Osteocyte (in vitro differentiated cells): ENCODE measurements around the gene GNB2. TPM values are rescaled to one million over a fixed set of nuclear protein-coding genes. Genes with fewer than 3 reads are reported as not detected.
"Not testable (repeated sequence)": the region's sequence is repeated elsewhere in the genome, so short reads cannot be mapped to it uniquely, and the experiment has no call there.

Experiments
- DNase-seq: peaks from one replicate; pipeline ENCODE4 v3.0.0; 2021; ENCODE audit warnings: mixed read lengths; ENCODE audit not compliant: unreplicated experiment; ENCODE audit errors: extremely low spot score
- H3K27ac Mint-ChIP-seq: one replicate; pipeline ENCODE4 v1.8.0; 2021; ENCODE audit warnings: mild to moderate bottlenecking, mixed read lengths; ENCODE audit not compliant: unreplicated experiment
- H3K27me3 Mint-ChIP-seq: one replicate; pipeline ENCODE4 v1.8.0; 2021; ENCODE audit warnings: mixed read lengths; ENCODE audit not compliant: unreplicated experiment
- H3K36me3 Mint-ChIP-seq: one replicate; pipeline ENCODE4 v1.8.0; 2021; ENCODE audit warnings: mixed read lengths; ENCODE audit not compliant: unreplicated experiment
- H3K4me1 Mint-ChIP-seq: one replicate; pipeline ENCODE4 v1.8.0; 2021; ENCODE audit warnings: mixed read lengths; ENCODE audit not compliant: unreplicated experiment
- H3K4me3 Mint-ChIP-seq: one replicate; pipeline ENCODE4 v1.8.0; 2021; ENCODE audit warnings: mild to moderate bottlenecking, moderate library complexity, mixed read lengths; ENCODE audit not compliant: unreplicated experiment
- H3K9me3 Mint-ChIP-seq: one replicate; pipeline ENCODE4 v1.8.0; 2021; ENCODE audit warnings: mixed read lengths; ENCODE audit not compliant: unreplicated experiment
- total RNA-seq: library from RNA; stranded (reverse); gene quantifications from 2 replicates; pipeline ENCODE4 v1.2.1, GENCODE V29; 2021
- TF ChIP-seq, protein P1 (sequence below): fragments of 200-600 bp; sonication (generic); IDR thresholded peaks from 2 replicates; pipeline ENCODE4 v1.5.0; 2021; ENCODE audit warnings: antibody characterized with exemption, mild to moderate bottlenecking, moderate library complexity

Gene GNB2
- total RNA-seq, 1 donor from 2014 or later: 229 TPM

DNA sequence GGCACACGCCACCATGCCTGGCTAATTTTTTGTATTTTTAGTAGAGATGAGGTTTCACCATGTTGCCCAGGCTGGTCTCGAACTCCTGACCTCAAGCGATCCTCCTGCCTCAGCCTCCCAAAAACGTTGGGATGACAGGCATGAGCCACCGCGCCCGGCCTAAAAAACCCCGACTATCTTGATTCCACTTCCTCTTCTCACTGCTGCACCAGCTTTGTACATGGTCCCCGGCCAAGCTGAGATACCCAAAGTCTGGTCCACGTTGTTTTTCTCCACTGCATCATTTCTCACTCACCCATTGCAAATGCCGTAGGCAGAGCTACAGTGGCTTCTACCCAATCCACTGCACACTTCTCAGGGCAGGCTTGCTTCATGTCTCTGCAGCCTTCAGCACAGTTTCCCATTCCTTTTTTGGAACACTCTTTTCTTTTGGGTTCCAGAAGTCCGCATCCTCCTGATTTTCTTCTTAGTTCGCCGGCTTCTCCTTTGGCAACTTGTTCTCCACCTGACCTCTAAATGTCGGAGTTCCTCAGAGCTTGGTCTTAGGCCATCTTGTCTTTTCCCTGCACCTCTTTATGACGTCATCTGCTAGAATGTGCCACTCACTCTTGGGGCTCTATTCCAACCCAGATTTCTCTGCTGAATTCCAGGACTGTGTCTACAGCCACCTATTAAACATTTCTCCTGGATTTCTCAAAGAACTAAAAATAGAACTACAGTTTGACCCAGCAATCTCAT is 6.0 kb upstream of the GNB2 start:
- no peak overlapping the region for H3K4me3 Mint-ChIP-seq
- H3K27ac Mint-ChIP-seq: no peak overlapping the region
- TF ChIP-seq, protein P1, sequence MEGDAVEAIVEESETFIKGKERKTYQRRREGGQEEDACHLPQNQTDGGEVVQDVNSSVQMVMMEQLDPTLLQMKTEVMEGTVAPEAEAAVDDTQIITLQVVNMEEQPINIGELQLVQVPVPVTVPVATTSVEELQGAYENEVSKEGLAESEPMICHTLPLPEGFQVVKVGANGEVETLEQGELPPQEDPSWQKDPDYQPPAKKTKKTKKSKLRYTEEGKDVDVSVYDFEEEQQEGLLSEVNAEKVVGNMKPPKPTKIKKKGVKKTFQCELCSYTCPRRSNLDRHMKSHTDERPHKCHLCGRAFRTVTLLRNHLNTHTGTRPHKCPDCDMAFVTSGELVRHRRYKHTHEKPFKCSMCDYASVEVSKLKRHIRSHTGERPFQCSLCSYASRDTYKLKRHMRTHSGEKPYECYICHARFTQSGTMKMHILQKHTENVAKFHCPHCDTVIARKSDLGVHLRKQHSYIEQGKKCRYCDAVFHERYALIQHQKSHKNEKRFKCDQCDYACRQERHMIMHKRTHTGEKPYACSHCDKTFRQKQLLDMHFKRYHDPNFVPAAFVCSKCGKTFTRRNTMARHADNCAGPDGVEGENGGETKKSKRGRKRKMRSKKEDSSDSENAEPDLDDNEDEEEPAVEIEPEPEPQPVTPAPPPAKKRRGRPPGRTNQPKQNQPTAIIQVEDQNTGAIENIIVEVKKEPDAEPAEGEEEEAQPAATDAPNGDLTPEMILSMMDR: no peak
- H3K36me3 Mint-ChIP-seq: no peaks in the 10 kb centered on the region
- H3K27me3 Mint-ChIP-seq: peaks cover 30% of the 10 kb centered on the region
- no peak for DNase-seq
- peaks cover 1% of the 10 kb centered on the region for H3K4me1 Mint-ChIP-seq
- no peaks in the 10 kb centered on the region for H3K9me3 Mint-ChIP-seq

DNA sequence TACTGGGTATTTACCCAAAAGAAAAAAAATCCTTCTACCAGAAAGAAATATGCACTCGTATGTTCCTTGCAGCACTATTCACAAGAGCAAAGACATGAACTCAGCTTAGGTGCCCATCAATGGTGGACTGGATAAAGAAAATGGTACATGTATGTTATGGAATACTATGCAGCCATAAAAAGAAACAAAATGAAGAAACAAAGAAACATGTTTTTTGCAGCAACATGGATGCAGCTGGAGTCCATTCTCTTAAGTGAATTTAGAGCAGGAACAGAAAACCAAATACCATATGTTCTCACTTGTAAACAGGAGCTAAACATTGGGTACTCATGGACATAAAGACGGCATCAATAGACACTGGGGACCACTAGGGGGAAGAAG is 5.5 kb upstream of the GNB2 start:
- Mint-ChIP-seq H3K36me3 (no peaks in the 10 kb centered on the region), H3K9me3 (no peaks in the 10 kb centered on the region), H3K4me1 (peaks cover 4% of the 10 kb centered on the region), H3K4me3 (no peak overlapping the region), H3K27ac (no peak overlapping the region), H3K27me3 (peaks cover 30% of the 10 kb centered on the region)
- DNase-seq: no peak
- TF ChIP-seq, protein P1: no peak

DNA sequence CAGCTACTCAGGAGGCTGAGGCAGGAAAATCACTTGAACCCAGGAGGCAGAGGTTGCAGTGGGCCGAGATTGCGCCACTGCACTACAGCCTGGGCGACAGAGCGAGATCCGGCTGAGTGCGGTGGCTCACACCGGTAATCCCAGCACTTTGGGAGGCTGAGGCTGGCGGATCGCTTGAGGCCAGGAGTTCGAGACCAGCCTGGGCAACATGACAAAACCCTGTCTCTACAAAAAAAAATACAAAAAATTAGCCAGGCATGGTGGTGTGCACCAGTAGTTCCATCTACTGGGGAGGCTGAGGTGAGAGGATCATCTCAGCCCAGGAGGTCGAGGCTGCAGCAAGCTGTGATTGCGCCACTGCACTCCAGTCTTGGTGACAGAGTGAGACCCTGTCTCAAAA is 4.4 kb upstream of the GNB2 start:
- H3K27me3 Mint-ChIP-seq: peaks cover 30% of the 10 kb centered on the region
- H3K4me3 Mint-ChIP-seq, H3K27ac Mint-ChIP-seq, H3K9me3 Mint-ChIP-seq, DNase-seq, H3K4me1 Mint-ChIP-seq, H3K36me3 Mint-ChIP-seq: not testable (repeated sequence)

DNA sequence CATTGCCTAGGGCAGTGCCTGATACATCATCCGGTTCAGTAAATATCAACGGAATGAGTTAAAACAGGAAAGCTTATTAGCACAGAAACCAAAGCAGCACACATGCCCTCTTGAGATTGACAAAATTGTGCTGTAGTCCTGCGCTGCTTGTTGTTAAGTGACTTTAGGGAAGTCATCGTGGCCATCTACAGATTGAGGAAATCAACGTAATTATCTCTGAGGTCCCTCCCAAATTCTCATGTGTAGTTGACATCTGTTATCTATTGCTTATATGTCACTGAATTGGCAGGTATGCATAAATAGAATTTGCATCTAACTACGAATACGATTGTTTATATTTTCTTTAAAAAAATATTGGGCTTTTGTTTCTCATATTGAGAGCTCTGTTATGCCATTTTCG is 3.5 kb upstream of the GNB2 start:
- TF ChIP-seq, protein P1: no peak
- DNase-seq: no peak
- Mint-ChIP-seq H3K36me3 (no peaks in the 10 kb centered on the region), H3K27me3 (peaks cover 30% of the 10 kb centered on the region), H3K27ac (no peak overlapping the region), H3K4me3 (no peak overlapping the region), H3K4me1 (peaks cover 5% of the 10 kb centered on the region), H3K9me3 (no peaks in the 10 kb centered on the region)

DNA sequence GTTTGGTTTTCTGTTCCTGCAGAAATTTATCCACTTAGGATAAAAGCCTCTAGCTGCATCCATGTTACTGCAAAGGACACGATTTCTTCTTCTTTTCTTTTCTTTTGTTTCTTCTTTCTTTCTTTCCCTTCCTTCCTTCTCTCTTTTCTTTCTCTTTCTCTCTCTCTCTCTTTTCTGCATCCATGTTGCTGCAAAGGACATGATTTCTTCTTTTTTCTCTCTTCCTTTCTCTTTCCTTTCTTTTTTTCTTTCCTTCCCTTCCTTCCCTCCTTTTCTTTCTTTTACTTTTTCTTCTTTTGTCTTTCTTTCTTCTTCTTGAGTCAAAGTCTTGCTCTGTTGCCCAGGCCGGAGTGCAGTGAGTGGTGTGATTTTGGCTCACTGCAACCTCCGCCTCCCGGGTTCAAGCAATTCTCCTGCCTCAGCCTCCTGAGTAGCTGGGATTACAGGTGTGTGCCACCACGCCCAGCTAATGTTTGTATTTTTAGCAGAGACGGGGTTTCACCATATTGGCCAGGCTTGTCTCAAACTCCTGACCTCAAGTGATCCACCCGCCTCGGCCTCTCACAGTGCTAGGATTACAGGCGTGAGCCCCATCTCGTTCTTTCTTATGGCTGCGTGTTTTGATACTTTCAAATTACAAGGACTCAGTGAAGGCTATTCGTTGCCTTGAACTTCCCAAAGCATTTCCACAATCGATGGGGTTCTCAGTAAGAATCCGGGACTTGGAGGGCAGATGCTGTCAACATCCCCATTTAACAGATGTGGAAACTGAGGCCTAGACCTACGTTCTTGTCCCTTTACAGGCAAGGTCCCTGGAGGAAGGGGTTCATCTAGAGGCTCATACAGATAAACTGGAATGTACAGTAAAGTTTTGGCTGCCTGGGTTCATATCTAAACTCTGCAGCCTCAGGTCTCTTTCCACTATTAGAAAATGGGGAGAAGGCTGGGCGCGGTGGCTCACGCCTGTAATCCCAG is 1.9 kb upstream of the GNB2 start:
- TF ChIP-seq, protein P1: no peak
- Mint-ChIP-seq H3K27ac (no peak overlapping the region), H3K9me3 (no peaks in the 10 kb centered on the region), H3K4me3 (no peak overlapping the region), H3K36me3 (no peaks in the 10 kb centered on the region), H3K4me1 (peaks cover 8% of the 10 kb centered on the region), H3K27me3 (peaks cover 19% of the 10 kb centered on the region)
- no peak for DNase-seq
